Activated CD4-positive, alpha-beta T cell treated with anti-CD3 and anti-CD28 coated beads, Interleukin-2, amount 10 ng/mL, durations not matched to agents 24 days and 14 days (primary cell): Measurements from ENCODE around the gene SMARCD3. TPM values are rescaled to one million over a fixed set of nuclear protein-coding genes. Genes with fewer than 3 reads are reported as not detected.
A peak's percentile ranks its signal among the peaks of the same experiment; 100 is the strongest.

Experiments used
- DNase-seq: peaks from one replicate; pipeline ENCODE4 v3.0.0; 2022
- H3K27ac Mint-ChIP-seq: one replicate; pipeline ENCODE4 v1.8.0; 2022; ENCODE audit warnings: mild to moderate bottlenecking, mixed read lengths
- H3K27me3 Mint-ChIP-seq: one replicate; pipeline ENCODE4 v1.8.0; 2022; ENCODE audit warnings: mixed read lengths
- H3K36me3 Mint-ChIP-seq: one replicate; pipeline ENCODE4 v1.8.0; 2022; ENCODE audit warnings: low read depth, mild to moderate bottlenecking, mixed read lengths
- H3K4me1 Mint-ChIP-seq: one replicate; pipeline ENCODE4 v1.8.0; 2021; ENCODE audit warnings: mixed read lengths
- H3K4me3 Mint-ChIP-seq: one replicate; pipeline ENCODE4 v1.8.0; 2022; ENCODE audit warnings: mild to moderate bottlenecking, moderate library complexity, mixed read lengths
- H3K9me3 Mint-ChIP-seq: one replicate; pipeline ENCODE4 v1.8.0; 2021; ENCODE audit warnings: mixed read lengths
- intact Hi-C: fragments of 100-400 bp; cut with micrococcal nuclease; formaldehyde crosslinking; loops from one replicate; pipeline ENCODE4 v1.15.1; 2023
- total RNA-seq: library from RNA; stranded (reverse); gene quantifications from 2 replicates; pipeline ENCODE4 v1.2.3, GENCODE V29; 2022

Gene SMARCD3
- total RNA-seq, 1 donor from 2014 or later, result 2.9 TPM

DNA sequence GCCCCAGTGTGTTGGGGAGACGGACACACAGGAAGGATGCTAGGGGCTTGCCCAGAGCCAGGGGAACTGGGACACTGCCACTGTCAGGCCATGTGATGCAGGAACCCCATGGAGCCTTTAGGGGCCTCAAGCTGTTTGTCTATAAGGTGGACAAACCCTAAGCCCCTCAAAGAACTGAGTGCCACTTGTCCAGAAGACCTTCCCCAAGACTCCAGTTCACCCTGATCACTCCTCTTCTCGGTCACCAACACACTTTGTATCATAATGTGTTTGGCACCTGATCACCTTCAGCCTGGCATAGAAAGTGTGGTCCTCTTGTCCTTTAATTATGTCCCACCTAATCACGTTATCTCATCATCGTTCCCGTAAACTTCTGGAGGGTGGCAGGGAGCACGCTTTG is 38.9 kb downstream of the SMARCD3 start:
- Mint-ChIP-seq H3K27me3 (peaks cover 3% of the 10 kb centered on the region), H3K4me3 (no peak overlapping the region), H3K27ac (no peak overlapping the region), H3K9me3 (no peaks in the 10 kb centered on the region), H3K4me1 (peaks cover 17% of the 10 kb centered on the region), H3K36me3 (peaks cover 24% of the 10 kb centered on the region)
- intact Hi-C loops, result no loop called here
- DNase-seq, result no peak

GRCh38 chr7:151208253-151208862 is 40.1 kb downstream of the SMARCD3 start:
- H3K27me3 Mint-ChIP-seq, result peaks cover 4% of the 10 kb centered on the region
- peaks cover 15% of the 10 kb centered on the region for H3K36me3 Mint-ChIP-seq
- intact Hi-C loops, result no loop called here
- H3K4me3 Mint-ChIP-seq, result no peak overlapping the region
- no peaks in the 10 kb centered on the region for H3K9me3 Mint-ChIP-seq
- H3K4me1 Mint-ChIP-seq, result peaks cover 17% of the 10 kb centered on the region
- no peak for DNase-seq
- H3K27ac Mint-ChIP-seq, result no peak overlapping the region

- Mint-ChIP-seq H3K9me3 (no peaks in the 10 kb centered on the region), H3K27ac (no peak overlapping the region), H3K27me3 (peaks cover 6% of the 10 kb centered on the region), H3K4me3 (peak overlapping the region; percentile 44), H3K36me3 (peaks cover 10% of the 10 kb centered on the region), H3K4me1 (peaks cover 17% of the 10 kb centered on the region)
- intact Hi-C loops, result no loop called here
- DNase-seq, result no peak
These were observed 40.7 kb downstream of the SMARCD3 start for GRCh38 chr7:151207804-151208203.

DNA sequence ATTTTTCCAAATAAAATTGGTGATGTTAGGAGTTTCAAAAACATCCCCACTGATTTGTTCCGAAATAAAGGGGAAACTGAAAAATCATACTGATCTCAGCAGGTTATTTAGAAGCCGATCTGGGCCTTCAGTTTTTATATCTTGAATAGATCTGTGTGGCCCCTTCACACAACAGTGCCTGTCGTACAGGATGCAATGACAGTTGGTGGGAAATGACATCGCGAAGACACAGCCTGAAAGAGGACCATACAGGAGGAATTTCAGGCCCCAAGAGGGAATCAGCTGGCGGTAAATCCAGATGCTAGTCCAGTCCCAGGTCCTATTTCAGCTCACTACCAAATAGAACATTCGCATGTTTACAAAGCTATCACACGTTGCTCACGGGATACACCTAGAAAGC is 41.2 kb downstream of the SMARCD3 start:
- peaks cover 17% of the 10 kb centered on the region for H3K4me1 Mint-ChIP-seq
- peaks cover 7% of the 10 kb centered on the region for H3K27me3 Mint-ChIP-seq
- no peaks in the 10 kb centered on the region for H3K9me3 Mint-ChIP-seq
- H3K36me3 Mint-ChIP-seq, result peaks cover 6% of the 10 kb centered on the region
- intact Hi-C loops, result no loop called here
- peak overlapping the region; percentile 44 for H3K4me3 Mint-ChIP-seq
- peak; percentile 64 for DNase-seq
- H3K27ac Mint-ChIP-seq, result no peak overlapping the region

- intact Hi-C loops, result no loop called here
- Mint-ChIP-seq H3K27ac (no peak overlapping the region), H3K4me3 (peak overlapping the region; percentile 44), H3K27me3 (peaks cover 7% of the 10 kb centered on the region), H3K9me3 (no peaks in the 10 kb centered on the region), H3K4me1 (peaks cover 17% of the 10 kb centered on the region), H3K36me3 (peaks cover 5% of the 10 kb centered on the region)
- DNase-seq, result peak; percentile 69
These were observed 41.6 kb downstream of the SMARCD3 start for GRCh38 chr7:151206914-151207313.

DNA sequence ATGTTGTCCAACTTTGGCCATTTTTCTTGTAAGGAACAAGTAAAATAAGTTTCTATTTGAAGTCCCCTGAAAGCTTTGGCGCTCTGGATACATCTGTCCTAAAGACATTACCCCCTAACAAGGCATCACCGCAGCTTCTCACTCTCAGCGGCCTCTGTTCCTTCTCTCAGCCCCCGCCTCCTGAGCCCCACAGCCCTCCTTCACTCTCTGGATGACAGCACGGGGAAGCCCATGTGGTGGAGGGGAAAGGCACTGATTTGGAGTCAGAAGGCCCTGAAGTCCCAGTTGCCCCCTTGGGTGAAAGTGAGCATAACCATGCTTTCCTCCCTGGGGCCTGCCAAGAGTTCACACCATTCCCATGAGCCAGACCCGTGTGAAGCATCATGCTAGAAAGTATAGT is 42.8 kb downstream of the SMARCD3 start:
- peaks cover 2% of the 10 kb centered on the region for H3K36me3 Mint-ChIP-seq
- H3K27ac Mint-ChIP-seq, result no peak overlapping the region
- intact Hi-C loops, result no loop called here
- no peak for DNase-seq
- H3K4me1 Mint-ChIP-seq, result peaks cover 17% of the 10 kb centered on the region
- H3K27me3 Mint-ChIP-seq, result peaks cover 12% of the 10 kb centered on the region
- no peaks in the 10 kb centered on the region for H3K9me3 Mint-ChIP-seq
- no peak overlapping the region for H3K4me3 Mint-ChIP-seq

GRCh38 chr7:151204383-151205032 is 44.0 kb downstream of the SMARCD3 start:
- no peak for DNase-seq
- H3K27me3 Mint-ChIP-seq, result peaks cover 12% of the 10 kb centered on the region
- H3K4me3 Mint-ChIP-seq, result no peak overlapping the region
- H3K9me3 Mint-ChIP-seq, result no peaks in the 10 kb centered on the region
- H3K36me3 Mint-ChIP-seq, result no peaks in the 10 kb centered on the region
- no peak overlapping the region for H3K27ac Mint-ChIP-seq
- H3K4me1 Mint-ChIP-seq, result peaks cover 17% of the 10 kb centered on the region
- intact Hi-C loops, result no loop called here

GRCh38 chr7:151202836-151203235 is 45.7 kb downstream of the SMARCD3 start:
- no peaks in the 10 kb centered on the region for H3K36me3 Mint-ChIP-seq
- intact Hi-C loops, result no loop called here
- H3K27ac Mint-ChIP-seq, result no peak overlapping the region
- peaks cover 12% of the 10 kb centered on the region for H3K27me3 Mint-ChIP-seq
- no peak for DNase-seq
- H3K4me1 Mint-ChIP-seq, result peaks cover 13% of the 10 kb centered on the region
- no peak overlapping the region for H3K4me3 Mint-ChIP-seq
- no peaks in the 10 kb centered on the region for H3K9me3 Mint-ChIP-seq

DNA sequence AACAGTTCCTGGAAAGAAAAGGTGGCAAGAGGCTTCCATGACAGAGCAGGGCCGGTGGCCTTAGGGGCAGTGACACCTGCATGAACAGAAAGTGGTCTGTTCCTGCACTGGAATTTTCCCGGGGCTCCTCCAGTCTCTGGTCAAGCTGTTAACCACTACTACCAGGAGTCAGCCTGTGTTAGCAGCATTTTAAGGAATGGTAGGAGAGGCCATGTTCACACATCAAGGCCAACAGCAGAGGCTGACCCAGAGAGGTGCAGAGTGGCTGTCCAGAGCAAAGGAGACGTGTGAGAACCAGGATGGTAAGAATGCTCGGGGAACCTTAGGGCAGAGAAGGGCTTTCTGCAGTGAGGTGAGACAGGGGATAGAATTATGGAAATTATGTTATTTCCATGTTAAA is 46.7 kb downstream of the SMARCD3 start:
- Mint-ChIP-seq H3K27me3 (peaks cover 12% of the 10 kb centered on the region), H3K4me1 (peaks cover 2% of the 10 kb centered on the region), H3K9me3 (no peaks in the 10 kb centered on the region), H3K36me3 (no peaks in the 10 kb centered on the region), H3K27ac (no peak overlapping the region), H3K4me3 (no peak overlapping the region)
- intact Hi-C loops, result no loop called here
- DNase-seq, result no peak

DNA sequence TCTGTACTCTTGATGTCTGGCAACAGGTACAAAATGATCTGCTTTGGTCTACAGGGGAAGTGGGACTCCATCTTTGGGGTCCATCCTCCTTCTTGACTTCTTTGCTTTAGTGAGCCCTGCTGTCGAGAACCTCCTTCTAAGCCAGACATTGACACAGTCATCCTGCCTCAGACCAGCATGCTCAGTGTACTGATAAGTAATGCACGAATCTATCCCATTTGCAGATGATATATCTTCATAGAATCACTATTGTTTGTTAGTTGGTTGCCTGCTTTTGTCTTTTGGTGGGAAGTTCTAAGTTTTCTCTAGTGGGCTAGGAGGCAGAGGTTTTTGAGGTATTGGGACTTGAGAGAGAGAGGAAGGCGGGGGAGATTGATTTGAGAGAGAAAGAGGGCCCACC is 47.1 kb downstream of the SMARCD3 start:
- H3K4me3 Mint-ChIP-seq, result no peak overlapping the region
- H3K9me3 Mint-ChIP-seq, result no peaks in the 10 kb centered on the region
- H3K27me3 Mint-ChIP-seq, result peaks cover 12% of the 10 kb centered on the region
- H3K4me1 Mint-ChIP-seq, result no peaks in the 10 kb centered on the region
- DNase-seq, result no peak
- no peak overlapping the region for H3K27ac Mint-ChIP-seq
- intact Hi-C loops, result no loop called here
- H3K36me3 Mint-ChIP-seq, result no peaks in the 10 kb centered on the region

DNA sequence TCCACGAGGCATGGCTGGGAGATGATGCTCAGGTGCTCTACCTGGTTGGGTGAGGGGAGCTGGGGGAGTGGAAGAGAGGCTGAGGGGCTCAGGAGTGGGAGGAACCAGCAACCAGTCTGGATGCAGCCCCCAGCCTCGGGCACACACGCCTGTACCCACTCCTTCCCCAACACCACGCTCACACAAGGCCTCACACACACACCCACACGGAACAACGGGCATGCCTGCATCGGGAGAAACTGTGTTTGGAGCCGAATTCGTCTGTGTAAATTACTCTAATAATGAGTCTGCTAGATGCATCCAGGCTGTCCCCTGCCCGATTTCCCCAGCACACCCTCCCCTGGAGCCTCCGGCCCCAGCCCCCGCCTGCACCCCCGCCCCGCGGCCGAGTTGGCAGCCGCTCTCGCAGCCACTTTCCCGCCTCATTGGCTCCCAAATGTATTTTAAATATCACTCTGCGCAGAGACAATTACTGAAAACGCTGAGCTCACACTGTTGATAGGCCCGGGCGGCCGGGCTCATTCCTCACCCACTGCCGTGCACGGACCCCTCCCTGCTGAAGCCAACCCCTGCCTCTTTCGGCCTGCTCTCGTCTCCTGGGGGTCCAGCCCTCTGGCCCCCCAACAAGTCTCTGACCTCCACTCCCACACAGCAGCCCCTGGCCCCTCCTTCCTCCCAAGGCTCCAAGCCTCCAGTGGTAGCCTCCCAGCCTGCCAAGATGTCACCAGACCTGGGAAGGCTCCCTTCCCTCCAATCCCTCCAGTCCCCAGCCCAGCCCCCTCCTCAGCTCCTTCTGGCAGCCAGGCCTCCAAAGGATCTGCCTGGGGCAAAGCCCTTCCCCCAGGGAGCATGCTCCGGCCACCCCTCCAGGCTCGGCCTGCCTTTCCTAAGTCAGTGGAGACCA is 49.3 kb downstream of the SMARCD3 start:
- H3K4me3 Mint-ChIP-seq, result no peak overlapping the region
- peaks cover 14% of the 10 kb centered on the region for H3K27me3 Mint-ChIP-seq
- DNase-seq, result no peak
- H3K9me3 Mint-ChIP-seq, result no peaks in the 10 kb centered on the region
- peaks cover under 1% of the 10 kb centered on the region for H3K4me1 Mint-ChIP-seq
- no peaks in the 10 kb centered on the region for H3K36me3 Mint-ChIP-seq
- intact Hi-C loops, result no loop called here
- no peak overlapping the region for H3K27ac Mint-ChIP-seq

GRCh38 chr7:151197932-151198331 is 50.6 kb downstream of the SMARCD3 start:
- intact Hi-C loops, result no loop called here
- Mint-ChIP-seq H3K4me1 (peaks cover 2% of the 10 kb centered on the region), H3K27ac (no peak overlapping the region), H3K4me3 (no peak overlapping the region), H3K9me3 (no peaks in the 10 kb centered on the region), H3K27me3 (peaks cover 13% of the 10 kb centered on the region), H3K36me3 (no peaks in the 10 kb centered on the region)
- no peak for DNase-seq

- Mint-ChIP-seq H3K27me3 (peaks cover 5% of the 10 kb centered on the region), H3K36me3 (no peaks in the 10 kb centered on the region), H3K9me3 (no peaks in the 10 kb centered on the region), H3K4me3 (no peak overlapping the region), H3K27ac (no peak overlapping the region), H3K4me1 (peaks cover 2% of the 10 kb centered on the region)
- DNase-seq, result no peak
- intact Hi-C loops, result no loop called here
These were observed 52.7 kb downstream of the SMARCD3 start for GRCh38 chr7:151195616-151196450.
